ENCODE results near the gene NUDT7.

NUDT7 gene

GRCh38 chr16:77760800-77761199 is 38.5 kb downstream of the NUDT7 start:
- Histone ChIP-seq H4K8ac (ENCODE audit: low read length) (no peak overlapping the region), H3K4me2 (ENCODE audit: low read length, poor library complexity, severe bottlenecking) (no peak overlapping the region), H3K4me1 (ENCODE audit: control insufficient read depth, insufficient read depth, low read depth, low read length) (no peaks in the 10 kb centered on the region), H3K9ac (ENCODE audit: low read length) (no peak overlapping the region), H2BK12ac (ENCODE audit: low read length in 2 of 2) (no peak overlapping the region), H3K14ac (ENCODE audit: low read length in 2 of 2) (no peak overlapping the region), H3K27ac (ENCODE audit: low read length, poor library complexity, severe bottlenecking) (no peak overlapping the region), H3K79me1 (replicated peaks; ENCODE audit: low read length, poor library complexity, severe bottlenecking) (no peaks in the 10 kb centered on the region), H3K4ac (ENCODE audit: low read depth in 1 of 2, low read length in 2 of 2) (no peak overlapping the region), H2BK120ac (ENCODE audit: low read depth, low read length) (no peak overlapping the region), H2BK5ac (ENCODE audit: low read depth, low read length, poor library complexity, severe bottlenecking) (no peak overlapping the region), H3K18ac (ENCODE audit: low read depth in 1 of 2, low read length in 2 of 2) (no peak overlapping the region), H3K4me3 (ENCODE audit: insufficient read depth in 1 of 2, low read depth in 1 of 2, low read length in 2 of 2) (no peak overlapping the region), H4K91ac (ENCODE audit: low read length) (no peak overlapping the region), H2AK5ac (ENCODE audit: low read length, severe bottlenecking) (no peak overlapping the region), H2BK15ac (ENCODE audit: low read depth, poor library complexity, severe bottlenecking) (no peak overlapping the region), H2AFZ (ENCODE audit: low read depth, low read length) (no peak overlapping the region), H3K23ac (ENCODE audit: low read length in 2 of 2) (no peak overlapping the region), H3K9me3 (ENCODE audit: control insufficient read depth, low read length) (no peaks in the 10 kb centered on the region), H3K36me3 (ENCODE audit: control insufficient read depth in 1 of 2, insufficient read depth in 2 of 2, low read depth in 1 of 2, low read length in 2 of 2) (no peaks in the 10 kb centered on the region), H3K27me3 (ENCODE audit: control insufficient read depth in 1 of 2, insufficient read depth in 1 of 2, low read length in 2 of 2) (no peaks in the 10 kb centered on the region)
- DNase-seq: peak; percentile 77
- WGBS: 27% methylated on average over 1 of the region's 1 CpG

DNA sequence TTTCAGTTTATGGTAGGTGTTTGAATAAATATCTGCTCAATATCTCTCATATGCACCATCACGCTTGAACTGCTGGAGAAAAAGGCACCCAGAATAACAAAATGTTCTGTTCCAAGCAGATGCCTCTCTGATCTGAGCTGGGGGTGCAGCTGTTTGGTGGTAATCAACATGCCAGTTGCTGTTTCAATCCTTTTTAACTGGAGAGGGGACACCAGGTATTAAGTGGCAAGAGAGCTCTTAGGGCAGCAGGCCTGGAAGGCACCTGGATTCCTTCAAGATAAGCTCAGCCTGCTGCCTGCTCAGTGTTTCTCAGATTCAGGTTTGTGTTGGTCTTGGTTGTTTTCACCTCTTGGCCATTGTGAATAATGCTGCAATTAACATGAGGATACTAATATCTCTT is 38.9 kb downstream of the NUDT7 start:
- Histone ChIP-seq H3K9ac (ENCODE audit: low read length) (no peak overlapping the region), H3K4ac (ENCODE audit: low read depth in 1 of 2, low read length in 2 of 2) (no peak overlapping the region), H2BK12ac (ENCODE audit: low read length in 2 of 2) (peak overlapping the region in 1 of 2 experiments; percentile 45), H3K9me3 (ENCODE audit: control insufficient read depth, low read length) (no peaks in the 10 kb centered on the region), H3K4me3 (ENCODE audit: insufficient read depth in 1 of 2, low read depth in 1 of 2, low read length in 2 of 2) (no peak overlapping the region), H3K23ac (ENCODE audit: low read length in 2 of 2) (no peak overlapping the region), H3K27ac (ENCODE audit: low read length, poor library complexity, severe bottlenecking) (no peak overlapping the region), H2AK5ac (ENCODE audit: low read length, severe bottlenecking) (no peak overlapping the region), H3K79me1 (replicated peaks; ENCODE audit: low read length, poor library complexity, severe bottlenecking) (no peaks in the 10 kb centered on the region), H3K4me2 (ENCODE audit: low read length, poor library complexity, severe bottlenecking) (no peak overlapping the region), H4K8ac (ENCODE audit: low read length) (no peak overlapping the region), H2BK5ac (ENCODE audit: low read depth, low read length, poor library complexity, severe bottlenecking) (no peak overlapping the region), H3K4me1 (ENCODE audit: control insufficient read depth, insufficient read depth, low read depth, low read length) (no peaks in the 10 kb centered on the region), H2BK15ac (ENCODE audit: low read depth, poor library complexity, severe bottlenecking) (no peak overlapping the region), H3K14ac (ENCODE audit: low read length in 2 of 2) (no peak overlapping the region), H2AFZ (ENCODE audit: low read depth, low read length) (no peak overlapping the region), H3K18ac (ENCODE audit: low read depth in 1 of 2, low read length in 2 of 2) (peak overlapping the region in 1 of 2 experiments; percentile 61), H3K27me3 (ENCODE audit: control insufficient read depth in 1 of 2, insufficient read depth in 1 of 2, low read length in 2 of 2) (no peaks in the 10 kb centered on the region), H4K91ac (ENCODE audit: low read length) (no peak overlapping the region), H2BK120ac (ENCODE audit: low read depth, low read length) (no peak overlapping the region), H3K36me3 (ENCODE audit: control insufficient read depth in 1 of 2, insufficient read depth in 2 of 2, low read depth in 1 of 2, low read length in 2 of 2) (no peaks in the 10 kb centered on the region)
- 30% methylated on average over 1 of the region's 1 CpG for WGBS
- no peak for DNase-seq

GRCh38 chr16:77762262-77762661 is 39.9 kb downstream of the NUDT7 start:
- Histone ChIP-seq H2BK5ac (ENCODE audit: low read depth, low read length, poor library complexity, severe bottlenecking) (no peak overlapping the region), H3K4me2 (ENCODE audit: low read length, poor library complexity, severe bottlenecking) (no peak overlapping the region), H3K9me3 (ENCODE audit: control insufficient read depth, low read length) (no peaks in the 10 kb centered on the region), H3K27ac (ENCODE audit: low read length, poor library complexity, severe bottlenecking) (no peak overlapping the region), H3K14ac (ENCODE audit: low read length in 2 of 2) (no peak overlapping the region), H3K79me1 (replicated peaks; ENCODE audit: low read length, poor library complexity, severe bottlenecking) (no peaks in the 10 kb centered on the region), H4K8ac (ENCODE audit: low read length) (no peak overlapping the region), H2BK120ac (ENCODE audit: low read depth, low read length) (no peak overlapping the region), H2BK15ac (ENCODE audit: low read depth, poor library complexity, severe bottlenecking) (no peak overlapping the region), H3K4me1 (ENCODE audit: control insufficient read depth, insufficient read depth, low read depth, low read length) (no peaks in the 10 kb centered on the region), H2AFZ (ENCODE audit: low read depth, low read length) (no peak overlapping the region), H4K91ac (ENCODE audit: low read length) (no peak overlapping the region), H3K4ac (ENCODE audit: low read depth in 1 of 2, low read length in 2 of 2) (no peak overlapping the region), H3K18ac (ENCODE audit: low read depth in 1 of 2, low read length in 2 of 2) (peak overlapping the region in 1 of 2 experiments; percentile 6), H3K36me3 (ENCODE audit: control insufficient read depth in 1 of 2, insufficient read depth in 2 of 2, low read depth in 1 of 2, low read length in 2 of 2) (no peaks in the 10 kb centered on the region), H2BK12ac (ENCODE audit: low read length in 2 of 2) (no peak overlapping the region), H3K23ac (ENCODE audit: low read length in 2 of 2) (no peak overlapping the region), H3K9ac (ENCODE audit: low read length) (no peak overlapping the region), H3K27me3 (ENCODE audit: control insufficient read depth in 1 of 2, insufficient read depth in 1 of 2, low read length in 2 of 2) (no peaks in the 10 kb centered on the region), H3K4me3 (ENCODE audit: insufficient read depth in 1 of 2, low read depth in 1 of 2, low read length in 2 of 2) (no peak overlapping the region), H2AK5ac (ENCODE audit: low read length, severe bottlenecking) (no peak overlapping the region)
- WGBS: 70% methylated on average over 2 of the region's 2 CpGs
- no peak for DNase-seq

DNA sequence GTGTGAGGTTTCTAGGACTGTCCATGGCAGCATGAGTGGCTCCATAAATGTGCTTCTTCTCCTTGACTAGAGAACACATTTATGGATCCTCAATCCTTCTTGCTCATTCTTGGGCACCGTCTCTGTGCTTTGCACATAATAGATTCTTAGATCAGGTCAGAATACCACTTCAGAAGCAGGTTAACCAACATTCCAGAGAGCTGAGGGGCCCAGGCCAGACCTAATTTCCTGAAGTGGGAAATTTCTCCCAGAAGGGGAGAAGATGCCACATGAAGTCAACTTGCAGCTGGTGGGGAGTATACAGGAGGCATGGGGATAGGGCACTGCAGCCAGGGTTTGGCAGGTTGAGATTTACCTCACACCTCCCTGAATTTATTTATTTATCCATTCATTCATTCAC is 41.7 kb downstream of the NUDT7 start:
- Histone ChIP-seq H3K27ac (ENCODE audit: low read length, poor library complexity, severe bottlenecking) (no peak overlapping the region), H4K91ac (ENCODE audit: low read length) (no peak overlapping the region), H3K4me3 (ENCODE audit: insufficient read depth in 1 of 2, low read depth in 1 of 2, low read length in 2 of 2) (no peak overlapping the region), H3K18ac (ENCODE audit: low read depth in 1 of 2, low read length in 2 of 2) (peak overlapping the region in 1 of 2 experiments; percentile 59), H3K79me1 (replicated peaks; ENCODE audit: low read length, poor library complexity, severe bottlenecking) (no peaks in the 10 kb centered on the region), H3K9me3 (ENCODE audit: control insufficient read depth, low read length) (no peaks in the 10 kb centered on the region), H2AFZ (ENCODE audit: low read depth, low read length) (no peak overlapping the region), H2BK12ac (ENCODE audit: low read length in 2 of 2) (peak overlapping the region in 1 of 2 experiments; percentile 93), H3K4ac (ENCODE audit: low read depth in 1 of 2, low read length in 2 of 2) (no peak overlapping the region), H2BK5ac (ENCODE audit: low read depth, low read length, poor library complexity, severe bottlenecking) (no peak overlapping the region), H3K9ac (ENCODE audit: low read length) (no peak overlapping the region), H2AK5ac (ENCODE audit: low read length, severe bottlenecking) (no peak overlapping the region), H3K4me2 (ENCODE audit: low read length, poor library complexity, severe bottlenecking) (no peak overlapping the region), H3K23ac (ENCODE audit: low read length in 2 of 2) (no peak overlapping the region), H4K8ac (ENCODE audit: low read length) (no peak overlapping the region), H3K36me3 (ENCODE audit: control insufficient read depth in 1 of 2, insufficient read depth in 2 of 2, low read depth in 1 of 2, low read length in 2 of 2) (no peaks in the 10 kb centered on the region), H2BK15ac (ENCODE audit: low read depth, poor library complexity, severe bottlenecking) (peak overlapping the region; percentile 7), H2BK120ac (ENCODE audit: low read depth, low read length) (no peak overlapping the region), H3K14ac (ENCODE audit: low read length in 2 of 2) (no peak overlapping the region), H3K27me3 (ENCODE audit: control insufficient read depth in 1 of 2, insufficient read depth in 1 of 2, low read length in 2 of 2) (no peaks in the 10 kb centered on the region), H3K4me1 (ENCODE audit: control insufficient read depth, insufficient read depth, low read depth, low read length) (no peaks in the 10 kb centered on the region)
- DNase-seq: no peak
- 50% methylated on average over 1 of the region's 1 CpG for WGBS
